Transverse colon (tissue), 4 donors: Measurements from ENCODE around the gene KCNG4. TPM values are rescaled to one million over a fixed set of nuclear protein-coding genes. Genes with fewer than 3 reads are reported as not detected.
A peak's percentile ranks its signal among the peaks of the same experiment; 100 is the strongest.

Source experiments
- DNase-seq: peaks from one replicate; pipeline ENCODE4 v3.0.0-alpha.2; 2019
- H3K27ac ChIP-seq, 4 donors: fragments of 200-600 bp; sonication (generic); 2 replicates each; pipeline ENCODE4 v1.5.1; 2016 to 2018; ENCODE audit warnings: inconsistent platforms in 4 of 4
- H3K27me3 ChIP-seq: fragments of 200-600 bp; sonication (generic); 2 replicates; pipeline ENCODE4 v1.5.1; 2017; ENCODE audit warnings: inconsistent platforms
- H3K36me3 ChIP-seq, 4 donors: fragments of 200-600 bp; sonication (generic); 2 replicates each; pipeline ENCODE4 v1.5.1; 2017 to 2019; ENCODE audit warnings: inconsistent platforms in 4 of 4
- H3K4me1 ChIP-seq, 4 donors: fragments of 200-600 bp; sonication (generic); 2 replicates each; pipeline ENCODE4 v1.5.1; 2017 to 2020; ENCODE audit warnings: inconsistent platforms in 4 of 4
- H3K4me3 ChIP-seq, 4 donors: fragments of 200-600 bp; sonication (generic); 1 replicate in 1 of 4; 2 replicates in 3 of 4; pipeline versions ENCODE4 v1.5.1 to v1.6.1; 2017 to 2019; ENCODE audit warnings: inconsistent platforms in 4 of 4
- H3K9me3 ChIP-seq, 2 donors: fragments of 200-600 bp; sonication (generic); 2 replicates each; pipeline ENCODE4 v1.5.1; 2017 to 2019; ENCODE audit warnings: inconsistent platforms in 2 of 2
- EP300 ChIP-seq: sonication (generic); formaldehyde crosslinking; IDR thresholded peaks from one replicate; pipeline ENCODE4 v1.6.1; 2017; ENCODE audit warnings: antibody characterized with exemption, low read depth
- POLR2A ChIP-seq: fragments of 450-650 bp; IDR thresholded peaks from one replicate; pipeline ENCODE4 v1.6.1; 2016; ENCODE audit warnings: antibody characterized with exemption, mild to moderate bottlenecking, moderate library complexity
- POLR2AphosphoS5 ChIP-seq, 3 donors: sonication (generic); formaldehyde crosslinking; IDR thresholded peaks; one replicate each; pipeline ENCODE4 v1.6.1; 2016; ENCODE audit warnings: antibody characterized with exemption in 3 of 3
- WGBS, 2 donors: methylation state at CpG; one replicate each; pipeline ENCODE4 v1.1.5; 2018; ENCODE audit warnings: low coverage in 1 of 2; 5-methylcytosine and 5-hydroxymethylcytosine counted together
- in situ Hi-C, 4 donors: fragments of 200-750 bp; cut with MboI; loops; one replicate each; pipeline versions ENCODE4 v1.15.0 to v1.15.1; 2017; ENCODE audit warnings: low sequenced_read_pairs in 3 of 4, low pct_ligation_motif_present in 1 of 4, low pct_unique_long_range_greater_than_20kb in 1 of 4
- intact Hi-C: fragments of 100-400 bp; cut with DNase I; formaldehyde crosslinking; loops from one replicate; pipeline ENCODE4 v1.15.1; 2023; ENCODE audit warnings: low total_unique reads
- total RNA-seq, 4 donors: library from RNA; depleted of rRNA; stranded (reverse); fragments of >200 nt; gene quantifications; one replicate each; pipeline ENCODE4 v1.1.0, GENCODE V29; 2016
- TF ChIP-seq, protein P1 (sequence below), 5 experiments: fragments of 200-600 bp in 3 of 5; fragments of 450-650 bp in 2 of 5; sonication (generic) in 3 of 5; IDR thresholded peaks; 1 replicate in 2 of 5; 2 replicates in 3 of 5; pipeline ENCODE4 v1.5.1; 2016 to 2017; ENCODE audit warnings: antibody characterized with exemption in 5 of 5, inconsistent platforms in 3 of 5, mild to moderate bottlenecking in 2 of 5, moderate library complexity in 1 of 5

Gene KCNG4
- total RNA-seq, 4 donors from 2014 or later = not detected

GRCh38 chr16:84283314-84284153 lies 43.7 kb upstream of the KCNG4 start:
- H3K36me3 ChIP-seq = no peaks in the 10 kb centered on the region
- peaks cover 8 to 29% (median 16%) of the 10 kb centered on the region in 4 donors for H3K4me1 ChIP-seq
- peak overlapping the region; percentile 53 to 68 (median 58) for H3K27ac ChIP-seq
- H3K4me3 ChIP-seq = no peak overlapping the region
- in situ Hi-C loops = loop anchor here in 1 of 4 donors (5.0 kb wide), 1 partner anchor 204 kb away; no protein-coding TSS in a partner anchor
- no peaks in the 10 kb centered on the region for H3K27me3 ChIP-seq
- DNase-seq = no peak
- TF ChIP-seq POLR2AphosphoS5 (IDR thresholded peaks at IDR 0.05) = no peak
- TF ChIP-seq POLR2A = no peak
- TF ChIP-seq, protein P1, sequence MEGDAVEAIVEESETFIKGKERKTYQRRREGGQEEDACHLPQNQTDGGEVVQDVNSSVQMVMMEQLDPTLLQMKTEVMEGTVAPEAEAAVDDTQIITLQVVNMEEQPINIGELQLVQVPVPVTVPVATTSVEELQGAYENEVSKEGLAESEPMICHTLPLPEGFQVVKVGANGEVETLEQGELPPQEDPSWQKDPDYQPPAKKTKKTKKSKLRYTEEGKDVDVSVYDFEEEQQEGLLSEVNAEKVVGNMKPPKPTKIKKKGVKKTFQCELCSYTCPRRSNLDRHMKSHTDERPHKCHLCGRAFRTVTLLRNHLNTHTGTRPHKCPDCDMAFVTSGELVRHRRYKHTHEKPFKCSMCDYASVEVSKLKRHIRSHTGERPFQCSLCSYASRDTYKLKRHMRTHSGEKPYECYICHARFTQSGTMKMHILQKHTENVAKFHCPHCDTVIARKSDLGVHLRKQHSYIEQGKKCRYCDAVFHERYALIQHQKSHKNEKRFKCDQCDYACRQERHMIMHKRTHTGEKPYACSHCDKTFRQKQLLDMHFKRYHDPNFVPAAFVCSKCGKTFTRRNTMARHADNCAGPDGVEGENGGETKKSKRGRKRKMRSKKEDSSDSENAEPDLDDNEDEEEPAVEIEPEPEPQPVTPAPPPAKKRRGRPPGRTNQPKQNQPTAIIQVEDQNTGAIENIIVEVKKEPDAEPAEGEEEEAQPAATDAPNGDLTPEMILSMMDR (IDR thresholded peaks at IDR 0.05) = no peak
- TF ChIP-seq EP300 = no peak
- intact Hi-C loops = no loop called here
- H3K9me3 ChIP-seq = no peaks in the 10 kb centered on the region
- 74 to 77% methylated on average over 8 to 24 of the region's 24 CpGs for WGBS, 2 donors

GRCh38 chr16:84282533-84282932 lies 42.7 kb upstream of the KCNG4 start:
- Histone ChIP-seq H3K27me3 (no peaks in the 10 kb centered on the region), H3K36me3 (no peaks in the 10 kb centered on the region), H3K4me1 (peaks cover 8 to 29% (median 16%) of the 10 kb centered on the region in 4 donors), H3K4me3 (no peak overlapping the region), H3K27ac (no peak overlapping the region), H3K9me3 (no peaks in the 10 kb centered on the region)
- in situ Hi-C loops = loop anchor here in 1 of 4 donors (5.0 kb wide), 1 partner anchor 205 kb away; no protein-coding TSS in a partner anchor
- no peak for DNase-seq
- intact Hi-C loops = no loop called here
- no peak for TF ChIP-seq POLR2AphosphoS5 (IDR thresholded peaks at IDR 0.05)
- TF ChIP-seq, protein P1 (IDR thresholded peaks at IDR 0.05) = no peak
- no peak for TF ChIP-seq EP300
- no peak for TF ChIP-seq POLR2A
- 72 to 73% methylated on average over 2 to 5 of the region's 6 CpGs for WGBS, 2 donors

GRCh38 chr16:84281074-84281473 lies 41.3 kb upstream of the KCNG4 start:
- TF ChIP-seq EP300 (no peak), POLR2A (no peak), POLR2AphosphoS5 (IDR thresholded peaks at IDR 0.05) (no peak)
- TF ChIP-seq, protein P1 (IDR thresholded peaks at IDR 0.05) = no peak
- WGBS, 2 donors = 82% methylated on average over 3 of the region's 3 CpGs; no CpG with 5 or more reads in 1 of the 2 donors
- intact Hi-C loops = no loop called here
- H3K9me3 ChIP-seq = no peaks in the 10 kb centered on the region
- H3K4me1 ChIP-seq = peaks cover 8 to 15% (median 13%) of the 10 kb centered on the region in 4 donors
- in situ Hi-C loops = loop anchor here in 1 of 4 donors (5.0 kb wide), 1 partner anchor 206 kb away; no protein-coding TSS in a partner anchor
- H3K36me3 ChIP-seq = no peaks in the 10 kb centered on the region
- no peak for DNase-seq
- no peak overlapping the region for H3K4me3 ChIP-seq
- H3K27me3 ChIP-seq = no peaks in the 10 kb centered on the region
- H3K27ac ChIP-seq = no peak overlapping the region

DNA sequence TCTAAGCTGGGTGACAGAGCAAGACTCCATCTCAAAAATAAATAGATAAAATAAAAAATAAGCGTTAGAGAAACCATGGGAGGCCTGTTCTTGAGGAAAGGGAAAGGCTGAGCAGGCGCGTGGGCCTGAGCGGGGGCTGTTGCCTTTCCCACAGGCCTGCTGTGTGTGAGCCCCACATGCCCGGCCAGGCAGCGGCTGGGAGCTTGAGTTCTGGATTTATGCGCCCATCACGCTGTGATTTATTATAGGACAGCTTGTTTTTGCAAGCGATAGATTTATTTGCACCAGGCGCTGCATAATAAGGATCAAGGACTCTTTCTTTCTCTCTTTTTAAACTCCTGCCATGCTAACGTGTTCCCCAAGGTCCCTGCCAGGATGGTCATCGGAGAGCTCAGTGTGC lies 40.1 kb upstream of the KCNG4 start:
- H3K9me3 ChIP-seq = no peaks in the 10 kb centered on the region
- TF ChIP-seq POLR2AphosphoS5 (IDR thresholded peaks at IDR 0.05) (no peak), POLR2A (no peak), EP300 (no peak)
- TF ChIP-seq, protein P1 (IDR thresholded peaks at IDR 0.05) = no peak
- in situ Hi-C loops = loop anchor here (5.0 to 10.0 kb wide), 3 partner anchors 195 to 207 kb away; no protein-coding TSS in a partner anchor

More for the DNA sequence above, 40.1 kb upstream of the KCNG4 start:
- Histone ChIP-seq H3K27ac (no peak overlapping the region), H3K27me3 (no peaks in the 10 kb centered on the region), H3K36me3 (no peaks in the 10 kb centered on the region), H3K4me3 (no peak overlapping the region), H3K4me1 (peaks cover 8 to 14% (median 12%) of the 10 kb centered on the region in 4 donors)
- DNase-seq = no peak
- WGBS, 2 donors = 86 to 92% methylated on average over 12 of the region's 12 CpGs
- intact Hi-C loops = loop anchor here (10.0 kb wide), 1 partner anchor 205 kb away; no protein-coding TSS in a partner anchor
